GM23338 (cell line): ENCODE data around the gene TLE3. TPM values are rescaled to one million over a fixed set of nuclear protein-coding genes. Genes with fewer than 3 reads are reported as not detected.

ENCODE experiments used
- ATAC-seq: fragments of 200-7000 bp; cut with Tn5 transposase; 3 replicates; pipeline ENCODE4 v1.9.1; 2020
- DNase-seq: peaks from one replicate; pipeline ENCODE4 v3.0.0-alpha.2; 2015; ENCODE audit warnings: low spot score
- H2AFZ ChIP-seq: fragments of 200-600 bp; sonication (generic); 2 replicates; pipeline ENCODE4 v1.8.0; 2016; ENCODE audit warnings: antibody characterized with exemption, mild to moderate bottlenecking, moderate library complexity
- H3F3A ChIP-seq: fragments of 200-600 bp; sonication (generic); replicated peaks from 2 replicates; pipeline ENCODE4 v1.8.0; 2017; ENCODE audit warnings: antibody characterized with exemption, mixed run types, low read depth
- H3K27ac ChIP-seq: fragments of 200-600 bp; sonication (generic); 2 replicates; pipeline ENCODE4 v1.6.1; 2016; ENCODE audit warnings: low read depth
- H3K27me3 ChIP-seq: fragments of 200-600 bp; sonication (generic); 2 replicates; pipeline ENCODE4 v1.8.0; 2016; ENCODE audit warnings: mild to moderate bottlenecking, mixed run types, moderate library complexity; ENCODE audit not compliant: insufficient read depth
- H3K36me3 ChIP-seq: fragments of 200-600 bp; sonication (generic); 2 replicates; pipeline ENCODE4 v1.8.0; 2016; ENCODE audit warnings: mild to moderate bottlenecking; ENCODE audit not compliant: insufficient read depth
- H3K4me1 ChIP-seq: fragments of 200-600 bp; sonication (generic); 2 replicates; pipeline ENCODE4 v1.8.0; 2016; ENCODE audit warnings: mild to moderate bottlenecking, moderate library complexity; ENCODE audit not compliant: insufficient read depth
- H3K4me2 ChIP-seq: fragments of 200-600 bp; sonication (generic); 2 replicates; pipeline ENCODE4 v1.7.1; 2017; ENCODE audit warnings: mixed run types
- H3K4me3 ChIP-seq: fragments of 200-600 bp; sonication (generic); 2 replicates; pipeline ENCODE4 v1.6.1; 2016; ENCODE audit warnings: mixed run types
- H3K79me2 ChIP-seq: fragments of 200-600 bp; sonication (generic); replicated peaks from 2 replicates; pipeline ENCODE4 v1.8.0; 2017; ENCODE audit warnings: mild to moderate bottlenecking; ENCODE audit not compliant: insufficient read depth
- H3K9me2 ChIP-seq: fragments of 200-600 bp; sonication (generic); 2 replicates; pipeline ENCODE4 v1.8.0; 2017; ENCODE audit not compliant: insufficient read depth
- H4K20me1 ChIP-seq: fragments of 200-600 bp; sonication (generic); replicated peaks from 2 replicates; pipeline ENCODE4 v1.8.0; 2017; ENCODE audit warnings: mild to moderate bottlenecking; ENCODE audit not compliant: insufficient read depth
- H3K27ac Mint-ChIP-seq: 2 replicates; pipeline ENCODE4 v1.8.0; 2020; ENCODE audit warnings: inconsistent platforms, mild to moderate bottlenecking, moderate library complexity, mixed read lengths
- H3K27me3 Mint-ChIP-seq: 3 replicates; pipeline ENCODE4 v1.8.0; 2022; ENCODE audit warnings: low read depth, mild to moderate bottlenecking, moderate library complexity, mixed read lengths, inconsistent platforms; ENCODE audit not compliant: insufficient read depth, poor library complexity
- H3K36me3 Mint-ChIP-seq: 3 replicates; pipeline ENCODE4 v1.8.0; 2021; ENCODE audit warnings: low read depth, mild to moderate bottlenecking, inconsistent platforms, moderate library complexity, mixed read lengths
- H3K4me1 Mint-ChIP-seq: 3 replicates; pipeline ENCODE4 v1.8.0; 2020; ENCODE audit warnings: mild to moderate bottlenecking, inconsistent platforms, mixed read lengths
- H3K4me3 Mint-ChIP-seq: 3 replicates; pipeline ENCODE4 v1.8.0; 2021; ENCODE audit warnings: moderate library complexity, mild to moderate bottlenecking, inconsistent platforms, mixed read lengths
- H3K9me3 Mint-ChIP-seq: 3 replicates; pipeline ENCODE4 v1.8.0; 2020; ENCODE audit warnings: moderate library complexity, mild to moderate bottlenecking, inconsistent platforms, mixed read lengths
- CREB1 ChIP-seq: fragments of 250-450 bp; sonication (Bioruptor Pico); IDR thresholded peaks from 2 replicates; pipeline ENCODE4 v1.5.0; 2020; ENCODE audit warnings: low read depth, mild to moderate bottlenecking, moderate library complexity
- CTCF ChIP-seq, 2 experiments: fragments of 200-600 bp in 1 of 2; sonication (generic) in 1 of 2; conservative IDR thresholded peaks; 2 replicates each; pipeline versions ENCODE4 v1.5.1 to v1.6.1; 2016 to 2017; ENCODE audit warnings: antibody characterized with exemption in 2 of 2, low read depth in 2 of 2, mild to moderate bottlenecking in 2 of 2, moderate library complexity in 1 of 2
- EZH2 ChIP-seq: fragments of 200-600 bp; sonication (generic); IDR thresholded peaks from one replicate; pipeline ENCODE4 v1.8.0; 2017; ENCODE audit warnings: antibody characterized with exemption, mild to moderate bottlenecking, low read depth; ENCODE audit not compliant: unreplicated experiment
- EZH2phosphoT487 ChIP-seq: fragments of 200-600 bp; sonication (generic); IDR thresholded peaks from one replicate; pipeline ENCODE4 v1.8.1; 2018; ENCODE audit warnings: antibody characterized with exemption; ENCODE audit not compliant: unreplicated experiment
- JUNB ChIP-seq: IDR thresholded peaks from one replicate; pipeline ENCODE4 v1.6.1; 2016; ENCODE audit warnings: antibody characterized with exemption; ENCODE audit not compliant: unreplicated experiment
- NANOG ChIP-seq: IDR thresholded peaks from 2 replicates; pipeline ENCODE4 v1.6.1; 2016; ENCODE audit warnings: antibody characterized with exemption, borderline replicate concordance
- POLR2AphosphoS5 ChIP-seq: IDR thresholded peaks from 2 replicates; pipeline ENCODE4 v1.6.1; 2016; ENCODE audit warnings: antibody characterized with exemption, low read depth
- REST ChIP-seq: IDR thresholded peaks from one replicate; pipeline ENCODE4 v1.6.1; 2018; ENCODE audit warnings: antibody characterized with exemption; ENCODE audit not compliant: unreplicated experiment
- STAT1 ChIP-seq: IDR thresholded peaks from one replicate; pipeline ENCODE4 v1.6.1; 2016; ENCODE audit warnings: antibody characterized with exemption; ENCODE audit not compliant: unreplicated experiment
- ZNF114 ChIP-seq: fragments of 250-450 bp; sonication (Bioruptor Pico); IDR thresholded peaks from 2 replicates; pipeline ENCODE4 v1.5.0; 2020; ENCODE audit warnings: mild to moderate bottlenecking, moderate library complexity
- ZNF331 ChIP-seq: fragments of 250-450 bp; sonication (Bioruptor Pico); IDR thresholded peaks from 2 replicates; pipeline ENCODE4 v1.5.0; 2020; ENCODE audit warnings: low read depth, mild to moderate bottlenecking, moderate library complexity
- ZNF462 ChIP-seq: fragments of 250-450 bp; sonication (Bioruptor Pico); IDR thresholded peaks from 2 replicates; pipeline ENCODE4 v1.5.0; 2020; ENCODE audit warnings: mild to moderate bottlenecking, moderate library complexity
- polyA plus RNA-seq: library from polyadenylated mRNA; unstranded; fragments of >200 nt; fragmentation: Nextera tagmentation; extraction: Ambion mirVana; gene quantifications from 2 replicates; pipeline ENCODE4 v1.2.1, GENCODE V29; 2016
- total RNA-seq: library from RNA; depleted of rRNA; stranded (reverse); fragments of >200 nt; shearing (Covaris generic); gene quantifications from 2 replicates; pipeline ENCODE4 v1.2.3, GENCODE V29; 2014
- TF ChIP-seq, protein P1 (sequence below): IDR thresholded peaks from 2 replicates; pipeline ENCODE4 v1.6.1; 2016; ENCODE audit warnings: antibody characterized with exemption

TLE3 gene
- total and polyA plus RNA-seq, 2 experiments from 2014 or later = 10.4 to 79.5 TPM

GRCh38 chr15:70109978-70110377 lies 12.3 kb upstream of the TLE3 start:
- H3F3A ChIP-seq = 0 out of 2 replicates have a peak, but pooled peaks cover 3% of the 10 kb centered on the region
- no peak overlapping the region for H3K4me2 ChIP-seq
- ATAC-seq (no peak), DNase-seq (no peak)
- H3K4me3 ChIP-seq = no peak overlapping the region
- no peaks in the 10 kb centered on the region for H3K9me3 Mint-ChIP-seq
- no peak overlapping the region for H3K4me3 Mint-ChIP-seq
- no peaks in the 10 kb centered on the region for H3K36me3 Mint-ChIP-seq
- no peak overlapping the region for H3K27ac Mint-ChIP-seq
- H3K27ac ChIP-seq = no peak overlapping the region
- TF ChIP-seq STAT1 = no peak
- TF ChIP-seq ZNF462 (CRISPR knock-in tag) = no peak
- no peak for TF ChIP-seq EZH2
- no peak for TF ChIP-seq POLR2AphosphoS5
- TF ChIP-seq, protein P1, sequence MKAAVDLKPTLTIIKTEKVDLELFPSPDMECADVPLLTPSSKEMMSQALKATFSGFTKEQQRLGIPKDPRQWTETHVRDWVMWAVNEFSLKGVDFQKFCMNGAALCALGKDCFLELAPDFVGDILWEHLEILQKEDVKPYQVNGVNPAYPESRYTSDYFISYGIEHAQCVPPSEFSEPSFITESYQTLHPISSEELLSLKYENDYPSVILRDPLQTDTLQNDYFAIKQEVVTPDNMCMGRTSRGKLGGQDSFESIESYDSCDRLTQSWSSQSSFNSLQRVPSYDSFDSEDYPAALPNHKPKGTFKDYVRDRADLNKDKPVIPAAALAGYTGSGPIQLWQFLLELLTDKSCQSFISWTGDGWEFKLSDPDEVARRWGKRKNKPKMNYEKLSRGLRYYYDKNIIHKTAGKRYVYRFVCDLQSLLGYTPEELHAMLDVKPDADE = no peak
- TF ChIP-seq CTCF (conservative IDR thresholded peaks at IDR 0.05; ENCODE audit: low read depth in 2 of 2) = no peak
- TF ChIP-seq CREB1 (CRISPR knock-in tag) = no peak
- no peak for TF ChIP-seq ZNF114 (CRISPR knock-in tag)
- TF ChIP-seq EZH2phosphoT487 = no peak
- no peak for TF ChIP-seq ZNF331 (CRISPR knock-in tag)
- no peak for TF ChIP-seq REST
- TF ChIP-seq NANOG = no peak
- TF ChIP-seq JUNB = no peak
- no peaks in the 10 kb centered on the region for H3K9me2 ChIP-seq
- H2AFZ ChIP-seq = no peak overlapping the region
- no peaks in the 10 kb centered on the region for H3K36me3 ChIP-seq
- no peaks in the 10 kb centered on the region for H3K79me2 ChIP-seq
- no peaks in the 10 kb centered on the region for H3K27me3 ChIP-seq
- H3K27me3 Mint-ChIP-seq = peaks cover 15% of the 10 kb centered on the region
- H3K4me1 ChIP-seq = peaks cover 12% of the 10 kb centered on the region
- peaks cover 21% of the 10 kb centered on the region for H3K4me1 Mint-ChIP-seq
- H4K20me1 ChIP-seq = no peaks in the 10 kb centered on the region
